Measurements from ENCODE around the gene DLGAP1.

DNA sequence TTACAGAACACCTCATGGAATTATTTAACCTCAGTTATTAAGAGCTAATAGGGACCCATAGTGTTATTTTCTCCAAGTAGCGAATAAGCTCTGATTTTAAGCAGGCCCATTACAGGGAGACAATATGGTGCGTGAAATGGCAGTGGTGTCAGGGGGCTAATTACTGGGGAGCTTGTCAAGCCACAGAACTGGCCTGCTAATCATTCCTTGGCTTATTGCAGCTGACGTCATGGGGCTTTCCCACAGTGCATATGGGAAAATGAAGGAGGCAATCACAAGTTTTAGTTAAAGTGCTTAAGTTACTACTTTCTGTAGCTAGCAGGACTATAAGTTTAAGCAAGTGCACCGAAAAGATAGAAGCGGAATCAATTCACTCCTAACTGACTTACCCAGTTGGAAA lies 742.6 kb downstream of the DLGAP1 start:
- TF ChIP-seq POLR2AphosphoS5 (IDR thresholded peaks at IDR 0.05) (no peak), POLR2A (IDR thresholded peaks at IDR 0.05) (no peak), EP300 (IDR thresholded peaks at IDR 0.05) (no peak)
- TF ChIP-seq, protein P1, sequence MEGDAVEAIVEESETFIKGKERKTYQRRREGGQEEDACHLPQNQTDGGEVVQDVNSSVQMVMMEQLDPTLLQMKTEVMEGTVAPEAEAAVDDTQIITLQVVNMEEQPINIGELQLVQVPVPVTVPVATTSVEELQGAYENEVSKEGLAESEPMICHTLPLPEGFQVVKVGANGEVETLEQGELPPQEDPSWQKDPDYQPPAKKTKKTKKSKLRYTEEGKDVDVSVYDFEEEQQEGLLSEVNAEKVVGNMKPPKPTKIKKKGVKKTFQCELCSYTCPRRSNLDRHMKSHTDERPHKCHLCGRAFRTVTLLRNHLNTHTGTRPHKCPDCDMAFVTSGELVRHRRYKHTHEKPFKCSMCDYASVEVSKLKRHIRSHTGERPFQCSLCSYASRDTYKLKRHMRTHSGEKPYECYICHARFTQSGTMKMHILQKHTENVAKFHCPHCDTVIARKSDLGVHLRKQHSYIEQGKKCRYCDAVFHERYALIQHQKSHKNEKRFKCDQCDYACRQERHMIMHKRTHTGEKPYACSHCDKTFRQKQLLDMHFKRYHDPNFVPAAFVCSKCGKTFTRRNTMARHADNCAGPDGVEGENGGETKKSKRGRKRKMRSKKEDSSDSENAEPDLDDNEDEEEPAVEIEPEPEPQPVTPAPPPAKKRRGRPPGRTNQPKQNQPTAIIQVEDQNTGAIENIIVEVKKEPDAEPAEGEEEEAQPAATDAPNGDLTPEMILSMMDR (IDR thresholded peaks at IDR 0.05), result no peak
